Heart left ventricle (tissue), 13 donors: ENCODE measurements around the gene DNMT3B.

Experiments used
- CTCF ChIP-seq, 12 donors: fragments of 200-600 bp; sonication (generic) in 4 of 12; IDR thresholded peaks; one replicate each; pipeline versions ENCODE4 v1.5.0 to v1.8.0; 2018 to 2022; ENCODE audit warnings: antibody characterized with exemption in 12 of 12, mild to moderate bottlenecking in 5 of 12
- POLR2A ChIP-seq, 2 donors: fragments of 450-650 bp; IDR thresholded peaks; one replicate each; pipeline ENCODE4 v1.6.1; 2017; ENCODE audit warnings: antibody characterized with exemption in 2 of 2, mild to moderate bottlenecking in 2 of 2, moderate library complexity in 2 of 2
- donor health status: ischemic (EF 13 %, LVEDD 7.1; RV severe dilation, severe dysfunction).
- donor health status: DM: no; HTN: yes; CAD: no.
- donor health status: DM: no; HTN: no; CAD: no.
- donor health status: ischemic (EF 25% LVEDD 6.9; RV normal size, moderate dysfunction).
- donor health status: ischemic (EF 25% LVEDD 5.7; RV mildly dilated, moderate dysfunction).
- donor health status: ischemic (EF 35%, LVEDD 5.7; RV mildly dilated, moderate dysfunction).
- donor health status: nonischemic (EF 11% LVEDD 7.7; RV severe dilation, severe dysfunction).
- donor health status: DM: yes; HTN: yes; CAD: no.
- donor health status: PGD.
- donor health status: ischemic (EF 29% LVEDD 5.4; RV normal size, mild dysfunction).
- donor health status: nonischemic (EF 23%, LVEDD 6.1; RV moderate dilation, normal function).

DNA sequence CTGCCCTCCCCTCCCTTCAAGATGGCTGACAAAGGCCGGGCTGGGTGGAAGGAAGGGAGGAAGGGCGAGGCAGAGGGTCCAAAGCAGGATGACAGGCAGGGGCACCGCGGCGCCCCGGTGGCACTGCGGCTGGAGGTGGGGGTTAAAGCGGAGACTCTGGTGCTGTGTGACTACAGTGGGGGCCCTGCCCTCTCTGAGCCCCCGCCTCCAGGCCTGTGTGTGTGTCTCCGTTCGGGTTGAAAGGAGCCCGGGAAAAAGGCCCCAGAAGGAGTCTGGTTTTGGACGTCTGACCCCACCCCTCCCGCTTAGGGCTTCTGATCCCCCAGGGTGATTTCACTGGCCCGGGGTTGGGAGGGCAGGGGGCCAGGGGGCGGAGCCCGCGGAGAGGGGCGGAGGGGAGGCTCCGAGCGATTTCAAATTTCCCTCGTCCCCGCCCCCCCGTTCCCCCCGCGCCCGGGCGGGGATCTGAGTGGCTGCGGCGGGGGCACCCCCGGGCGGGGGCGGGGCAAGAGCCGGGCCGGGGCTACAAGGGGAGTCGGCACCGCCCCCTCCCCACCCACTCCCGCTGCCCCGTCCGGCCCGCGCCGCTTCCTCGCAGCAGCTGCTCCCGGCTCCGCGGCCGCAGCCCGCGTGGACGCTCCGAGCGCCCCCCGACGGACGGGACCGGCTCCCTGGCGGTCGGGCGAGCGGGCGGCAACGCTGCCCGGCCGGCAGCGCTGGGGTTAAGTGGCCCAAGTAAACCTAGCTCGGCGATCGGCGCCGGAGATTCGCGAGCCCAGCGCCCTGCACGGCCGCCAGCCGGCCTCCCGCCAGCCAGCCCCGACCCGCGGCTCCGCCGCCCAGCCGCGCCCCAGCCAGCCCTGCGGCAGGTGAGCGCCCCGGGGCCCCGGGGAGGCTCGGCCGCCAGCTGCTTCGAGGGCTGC is at the start of gene DNMT3B:
- peak in 7 of 12 donors; percentile 9 to 49 (median 29) for TF ChIP-seq CTCF (IDR thresholded peaks at IDR 0.05)
- peak in 1 of 2 donors; percentile 23 for TF ChIP-seq POLR2A (IDR thresholded peaks at IDR 0.05)
